ENCODE data around the gene VPS50.

DNA sequence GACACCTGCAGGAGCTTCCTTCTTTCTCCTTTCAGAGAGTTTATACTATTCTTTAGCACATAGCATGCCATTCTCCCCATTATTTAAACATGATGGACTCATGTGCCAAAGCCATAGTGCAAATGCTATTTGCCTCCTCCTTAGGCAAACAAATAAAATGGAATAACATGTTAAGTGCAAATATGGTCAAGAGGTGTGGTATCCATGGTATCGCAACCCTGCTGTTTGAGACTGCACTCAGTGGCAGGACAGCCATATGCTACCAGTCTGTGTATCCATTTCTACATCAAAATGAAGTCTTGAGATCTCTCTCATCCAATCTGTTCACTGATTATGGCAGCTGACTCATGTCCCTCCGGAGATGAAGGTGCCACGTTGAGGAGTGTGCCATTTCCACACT, 28.7 kb upstream of the VPS50 start:
- TF ChIP-seq, protein P1, sequence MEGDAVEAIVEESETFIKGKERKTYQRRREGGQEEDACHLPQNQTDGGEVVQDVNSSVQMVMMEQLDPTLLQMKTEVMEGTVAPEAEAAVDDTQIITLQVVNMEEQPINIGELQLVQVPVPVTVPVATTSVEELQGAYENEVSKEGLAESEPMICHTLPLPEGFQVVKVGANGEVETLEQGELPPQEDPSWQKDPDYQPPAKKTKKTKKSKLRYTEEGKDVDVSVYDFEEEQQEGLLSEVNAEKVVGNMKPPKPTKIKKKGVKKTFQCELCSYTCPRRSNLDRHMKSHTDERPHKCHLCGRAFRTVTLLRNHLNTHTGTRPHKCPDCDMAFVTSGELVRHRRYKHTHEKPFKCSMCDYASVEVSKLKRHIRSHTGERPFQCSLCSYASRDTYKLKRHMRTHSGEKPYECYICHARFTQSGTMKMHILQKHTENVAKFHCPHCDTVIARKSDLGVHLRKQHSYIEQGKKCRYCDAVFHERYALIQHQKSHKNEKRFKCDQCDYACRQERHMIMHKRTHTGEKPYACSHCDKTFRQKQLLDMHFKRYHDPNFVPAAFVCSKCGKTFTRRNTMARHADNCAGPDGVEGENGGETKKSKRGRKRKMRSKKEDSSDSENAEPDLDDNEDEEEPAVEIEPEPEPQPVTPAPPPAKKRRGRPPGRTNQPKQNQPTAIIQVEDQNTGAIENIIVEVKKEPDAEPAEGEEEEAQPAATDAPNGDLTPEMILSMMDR (IDR thresholded peaks at IDR 0.05): no peak
- TF ChIP-seq POLR2A (IDR thresholded peaks at IDR 0.05) (no peak), POLR2AphosphoS5 (IDR thresholded peaks at IDR 0.05) (no peak), EP300 (IDR thresholded peaks at IDR 0.05) (no peak)
